K562 (cell line): ENCODE data around the gene PTRH2. TPM values are rescaled to one million over a fixed set of nuclear protein-coding genes. Genes with fewer than 3 reads are reported as not detected.

Experiments
- BDP1 ChIP-seq: IDR thresholded peaks from 3 replicates; pipeline ENCODE4 v1.6.1; 2011; ENCODE audit not compliant: insufficient read length, insufficient read depth
- BRCA1 ChIP-seq, 2 experiments: fragments of 450-650 bp in 1 of 2; sonication (generic) in 1 of 2; formaldehyde crosslinking in 1 of 2; IDR thresholded peaks; 2 replicates each; pipeline versions ENCODE4 v1.5.0 to v1.6.1; 2017 to 2020; ENCODE audit warnings: mild to moderate bottlenecking in 1 of 2, missing genetic modification reagents in 1 of 2
- BRF2 ChIP-seq: IDR thresholded peaks from 3 replicates; pipeline ENCODE4 v1.6.1; 2011; ENCODE audit warnings: borderline replicate concordance, mild to moderate bottlenecking; ENCODE audit not compliant: insufficient read length, insufficient read depth
- CHAMP1 ChIP-seq: fragments of 450-650 bp; IDR thresholded peaks from 2 replicates; pipeline ENCODE4 v1.6.1; 2016; ENCODE audit warnings: mild to moderate bottlenecking
- CXXC5 ChIP-seq: fragments of 250-450 bp; sonication (Bioruptor Pico); IDR thresholded peaks from 2 replicates; pipeline ENCODE4 v1.8.0; 2022; ENCODE audit warnings: inconsistent platforms, mild to moderate bottlenecking, moderate library complexity
- DMBX1 ChIP-seq: fragments of 250-450 bp; sonication (Bioruptor Pico); IDR thresholded peaks from 2 replicates; pipeline ENCODE4 v1.8.0; 2022; ENCODE audit warnings: inconsistent platforms, mild to moderate bottlenecking, moderate library complexity, borderline replicate concordance
- GTF2A2 ChIP-seq: IDR thresholded peaks from 2 replicates; pipeline ENCODE4 v1.6.1; 2016; ENCODE audit warnings: mild to moderate bottlenecking, missing genetic modification characterization, missing compliant biosample characterization
- HDAC1 ChIP-seq, 2 experiments: fragments of 450-650 bp; IDR thresholded peaks; 2 replicates each; pipeline ENCODE4 v1.6.1; 2016 to 2017; ENCODE audit warnings: inconsistent platforms in 1 of 2, mild to moderate bottlenecking in 1 of 2, moderate library complexity in 1 of 2
- KLF10 ChIP-seq: fragments of 250-450 bp; sonication (Bioruptor Pico); IDR thresholded peaks from 2 replicates; pipeline ENCODE4 v1.6.1; 2021; ENCODE audit warnings: matching md5 sums
- NFATC3 ChIP-seq: fragments of 450-650 bp; IDR thresholded peaks from 2 replicates; pipeline ENCODE4 v1.6.1; 2017; ENCODE audit warnings: mild to moderate bottlenecking
- POLR2A ChIP-seq: fragments of 450-650 bp; conservative IDR thresholded peaks from 2 replicates; pipeline ENCODE4 v1.6.1; 2016
- POLR2AphosphoS2 ChIP-seq: IDR thresholded peaks from 2 replicates; pipeline ENCODE4 v1.6.1; 2012; ENCODE audit warnings: low read length, improper control_type of control experiment
- RB1 ChIP-seq: fragments of 450-650 bp; IDR thresholded peaks from 2 replicates; pipeline ENCODE4 v1.6.1; 2017; ENCODE audit warnings: low read depth, mild to moderate bottlenecking
- RBM22 ChIP-seq: fragments of 200-400 bp; formaldehyde crosslinking; IDR thresholded peaks from 2 replicates; pipeline ENCODE4 v1.6.1; 2018; ENCODE audit warnings: low read length, low read depth; ENCODE audit not compliant: poor library complexity, severe bottlenecking
- SMARCA5 ChIP-seq: fragments of 450-650 bp; IDR thresholded peaks from 2 replicates; pipeline ENCODE4 v1.6.1; 2016
- SREBF2 ChIP-seq: sonication (generic); formaldehyde crosslinking; IDR thresholded peaks from 2 replicates; pipeline ENCODE4 v1.4.0; 2020; ENCODE audit warnings: mild to moderate bottlenecking, missing genetic modification reagents
- STAT5A ChIP-seq: IDR thresholded peaks from 2 replicates; pipeline ENCODE4 v1.6.1; 2012; ENCODE audit warnings: low read length, inconsistent platforms, borderline replicate concordance
- ZNF12 ChIP-seq: sonication (generic); formaldehyde crosslinking; IDR thresholded peaks from 2 replicates; pipeline ENCODE4 v1.4.0; 2020; ENCODE audit warnings: mild to moderate bottlenecking, missing genetic modification reagents
- ZNF24 ChIP-seq: fragments of 450-650 bp; IDR thresholded peaks from 2 replicates; pipeline ENCODE4 v1.6.1; 2016
- ZNF263 ChIP-seq: sonication (generic); formaldehyde crosslinking; IDR thresholded peaks from 2 replicates; pipeline ENCODE4 v1.8.0; 2022; ENCODE audit warnings: mild to moderate bottlenecking, missing genetic modification reagents, borderline replicate concordance
- ZNF280A ChIP-seq: fragments of 450-650 bp; IDR thresholded peaks from 2 replicates; pipeline ENCODE4 v1.6.1; 2018; ENCODE audit warnings: mild to moderate bottlenecking, low read depth; ENCODE audit not compliant: partially characterized antibody
- ZNF347 ChIP-seq: fragments of 450-650 bp; formaldehyde crosslinking; IDR thresholded peaks from 2 replicates; pipeline ENCODE4 v1.4.0; 2020; ENCODE audit warnings: low read depth, mild to moderate bottlenecking, moderate library complexity
- ZNF445 ChIP-seq: fragments of 250-450 bp; sonication (Bioruptor Pico); IDR thresholded peaks from 2 replicates; pipeline ENCODE4 v1.4.0; 2020; ENCODE audit warnings: low read depth, mild to moderate bottlenecking, moderate library complexity
- ZNF696 ChIP-seq: fragments of 250-450 bp; sonication (Bioruptor Pico); conservative IDR thresholded peaks from 2 replicates; pipeline ENCODE4 v1.4.0; 2020; ENCODE audit warnings: mild to moderate bottlenecking, moderate library complexity
- ZNF717 ChIP-seq: fragments of 250-450 bp; sonication (Bioruptor Pico); IDR thresholded peaks from 2 replicates; pipeline ENCODE4 v1.5.0; 2021
- polyA plus RNA-seq, 8 experiments: library from polyadenylated mRNA; depleted of rRNA in 4 of 8; stranded (reverse) in 5 of 8; unstranded in 3 of 8; fragments of >200 nt; fragmentation: Nextera tagmentation in 2 of 8; fragmentation: Illumina TruSeq in 1 of 8; extraction: Ambion mirVana in 2 of 8; extraction: Trizol in 1 of 8; gene quantifications; 2 replicates each; pipeline versions ENCODE4 v1.2.1 to v1.2.3, GENCODE V29; 2011 to 2014; ENCODE audit warnings: inconsistent platforms in 1 of 8, missing spikeins in 1 of 8
- total RNA-seq, 7 experiments: library from RNA; depleted of rRNA in 6 of 7; stranded (reverse); fragments of >200 nt in 6 of 7; fragmentation: Illumina TruSeq in 2 of 7; extraction: Trizol in 2 of 7; gene quantifications; 2 replicates each; pipeline versions ENCODE4 v1.2.1 to v1.2.3, GENCODE V29; 2011 to 2021; ENCODE audit warnings: low replicate concordance in 1 of 7

The PTRH2 gene
- total and polyA plus RNA-seq, 9 of the 15 experiments (the other 6 are each of a cell fraction or from before 2014, with no cell fraction given): 53.1 to 210 (median 126) TPM

- TF ChIP-seq ZNF445 (CRISPR knock-in tag): no peak
- no peak for TF ChIP-seq ZNF24
- TF ChIP-seq CXXC5 (CRISPR knock-in tag): peak; percentile 11; the same call in 1 of the 2 replicates
- TF ChIP-seq SMARCA5: no peak
- no peak for TF ChIP-seq ZNF717 (CRISPR knock-in tag)
- peak; percentile 38; the same call in 1 of the 2 replicates for TF ChIP-seq GTF2A2 (tag)
- TF ChIP-seq DMBX1 (CRISPR knock-in tag): peak; percentile 26; the same call in 1 of the 2 replicates
- no peak for TF ChIP-seq ZNF280A
- TF ChIP-seq ZNF12: no peak
- peak; percentile 72 for TF ChIP-seq POLR2AphosphoS2
- no peak for TF ChIP-seq STAT5A
- no peak for TF ChIP-seq KLF10 (CRISPR knock-in tag)
- no peak for TF ChIP-seq ZNF696
- no peak for TF ChIP-seq HDAC1 (IDR thresholded peaks at IDR 0.05)
- peak; percentile 26; the same call in 1 of the 2 replicates for TF ChIP-seq POLR2A
- TF ChIP-seq BRCA1 (IDR thresholded peaks at IDR 0.05): no peak
- TF ChIP-seq BRCA1 (CRISPR knock-in tag; IDR thresholded peaks at IDR 0.05): no peak
- no peak for TF ChIP-seq BRF2
- TF ChIP-seq ZNF263 (CRISPR knock-in tag): no peak
- TF ChIP-seq RBM22: peak; percentile 47
- TF ChIP-seq BDP1: no peak
- no peak for TF ChIP-seq SREBF2 (CRISPR knock-in tag)
- no peak for TF ChIP-seq RB1
- no peak for TF ChIP-seq ZNF347 (CRISPR knock-in tag)
- TF ChIP-seq CHAMP1: no peak
- no peak for TF ChIP-seq NFATC3
These were observed 10.4 kb downstream of the PTRH2 start (continued) for GRCh38 chr17:59696682-59697277.
